ELR (cell line): ENCODE data around the gene MYBPC3.

Experiments used
- DNase-seq: peaks from one replicate; pipeline ENCODE4 v3.0.0-alpha.2; 2015; ENCODE audit warnings: low read depth

The MYBPC3 gene

DNA sequence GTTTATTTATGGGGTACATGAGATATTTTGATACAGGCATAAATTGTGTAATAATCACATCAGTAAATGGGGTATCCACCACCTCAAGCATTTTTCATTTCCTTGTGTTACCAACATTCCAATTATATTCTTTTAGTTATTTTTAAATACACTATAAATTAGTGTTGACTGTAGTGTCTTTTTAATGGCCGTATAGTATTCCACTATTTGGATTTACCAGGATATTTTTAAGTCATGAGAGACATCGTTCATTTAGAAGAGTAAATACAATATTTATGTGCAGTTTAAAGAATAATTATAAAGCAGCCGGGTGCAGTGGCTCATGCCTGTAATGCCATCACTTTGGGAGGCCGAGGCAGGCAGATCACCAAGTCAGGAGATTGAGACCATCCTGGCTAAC, 32.0 kb upstream of the MYBPC3 start:
- no peak for DNase-seq

DNA sequence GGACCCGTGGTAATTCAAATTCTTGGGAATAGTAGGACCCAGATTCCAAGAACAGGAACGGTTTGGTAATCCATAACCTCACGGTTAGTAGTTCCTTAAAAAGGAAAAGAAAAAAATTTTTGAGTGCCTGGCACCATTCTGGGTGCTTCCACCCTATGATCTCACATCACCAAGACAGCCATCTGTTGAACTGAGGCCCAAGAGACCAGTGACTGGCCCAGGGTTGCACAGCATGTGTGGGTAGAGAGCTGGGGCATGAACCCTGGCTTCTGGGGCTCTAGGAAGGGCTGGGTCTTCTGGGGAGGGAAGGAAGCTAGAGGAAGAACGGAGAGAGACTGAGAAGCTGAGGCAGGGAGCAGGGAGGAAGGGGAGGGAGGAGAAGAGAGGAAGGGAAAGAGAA, 30.6 kb upstream of the MYBPC3 start:
- DNase-seq: no peak

- no peak for DNase-seq
These were observed 27.6 kb upstream of the MYBPC3 start for GRCh38 chr11:47380078-47380477.

- no peak for DNase-seq
These were observed 26.8 kb upstream of the MYBPC3 start for GRCh38 chr11:47379317-47379716.

DNA sequence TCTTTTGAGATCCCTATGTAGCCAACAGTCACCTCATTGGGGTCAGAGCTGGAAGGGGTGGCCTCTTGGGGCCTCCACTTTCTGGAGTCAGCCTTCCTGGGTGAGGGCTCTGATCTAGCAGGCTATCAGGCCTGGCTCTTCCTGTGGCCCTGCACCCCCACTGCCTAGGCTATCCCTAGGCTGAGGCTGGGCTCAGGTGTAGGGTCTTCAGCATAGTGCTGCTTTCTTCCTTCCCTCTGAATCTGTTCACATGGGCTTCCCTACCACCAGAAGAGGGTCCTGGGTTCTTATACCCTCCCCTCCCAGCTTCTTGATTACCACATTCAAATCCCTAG, 26.3 kb upstream of the MYBPC3 start:
- DNase-seq: no peak

- no peak for DNase-seq
These were observed 25.7 kb upstream of the MYBPC3 start, which contains the start of gene SPI1 for GRCh38 chr11:47378010-47378835. SPI1 (minus strand) TSS chr11:47378547; CDS start chr11:47378353, 194 bp downstream.

GRCh38 chr11:47377571-47378009, 25.1 kb upstream of the MYBPC3 start:
- DNase-seq: no peak

GRCh38 chr11:47376525-47377371, 24.2 kb upstream of the MYBPC3 start:
- no peak for DNase-seq

GRCh38 chr11:47376107-47376524, 23.6 kb upstream of the MYBPC3 start:
- DNase-seq: no peak

- DNase-seq: no peak
These were observed 23.1 kb upstream of the MYBPC3 start for GRCh38 chr11:47375546-47376085.

GRCh38 chr11:47375020-47375419, 22.5 kb upstream of the MYBPC3 start:
- no peak for DNase-seq

- DNase-seq: no peak
These were observed 22.2 kb upstream of the MYBPC3 start for GRCh38 chr11:47374720-47375019.

DNA sequence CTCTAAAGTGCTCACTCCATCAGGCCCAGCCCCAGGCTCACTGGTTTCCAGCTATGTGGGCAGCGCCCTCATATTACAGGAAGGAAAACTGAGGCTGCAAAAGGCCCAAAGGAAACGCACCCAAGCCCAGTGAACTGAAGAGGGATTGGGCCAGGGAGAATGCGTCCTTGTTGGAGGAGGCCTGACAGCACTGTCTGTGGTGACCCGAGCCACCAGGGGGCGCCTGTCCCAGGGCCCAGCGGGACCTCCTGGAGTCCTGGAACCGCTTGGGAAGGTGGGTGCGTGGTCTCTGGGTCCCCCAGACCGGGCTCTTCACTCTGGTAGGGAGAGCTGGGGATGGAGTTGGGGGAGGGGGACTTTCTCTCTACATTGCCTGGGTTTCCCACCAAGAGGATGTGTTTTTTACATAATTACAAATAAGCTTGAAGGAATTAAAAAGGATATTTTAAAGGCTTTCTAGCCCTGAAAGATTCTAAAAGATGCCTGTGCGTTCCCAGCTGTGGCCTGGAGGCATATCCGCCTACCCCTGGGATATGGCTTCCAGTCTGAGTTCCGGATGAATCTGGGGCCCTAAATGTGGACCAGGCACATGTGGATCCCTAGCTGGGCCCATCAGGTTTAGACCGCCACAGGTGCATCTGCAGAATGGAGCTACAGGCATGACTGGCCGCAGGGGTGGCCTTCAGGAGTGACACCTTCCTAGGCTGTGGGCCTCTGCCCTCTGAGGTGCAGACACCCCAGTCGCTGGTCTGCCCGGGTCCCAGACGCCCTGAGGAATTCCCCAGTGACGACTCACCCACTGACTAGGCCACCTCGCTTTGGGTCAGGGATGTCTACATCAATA, 21.6 kb upstream of the MYBPC3 start:
- peak; percentile 80 for DNase-seq

DNA sequence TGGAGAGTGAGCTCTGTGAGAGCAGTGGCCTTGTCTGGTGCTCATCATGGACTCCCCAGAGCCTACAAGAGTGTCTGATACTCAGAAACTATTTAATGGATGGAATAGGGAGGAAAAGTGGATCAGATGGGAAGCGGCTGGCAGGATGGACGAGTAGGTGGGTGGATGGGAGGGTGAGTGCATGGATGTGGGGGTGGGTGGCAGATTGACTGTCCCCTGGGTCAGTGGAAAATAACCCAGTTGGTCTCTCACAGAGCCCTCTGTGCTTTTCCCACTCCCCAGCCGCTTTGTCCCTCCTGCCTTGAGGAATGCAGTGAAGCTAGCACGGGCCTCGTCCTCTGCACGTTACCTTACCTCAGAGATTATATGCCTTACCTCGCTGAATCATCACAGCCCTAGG, 19.9 kb upstream of the MYBPC3 start:
- no peak for DNase-seq

- DNase-seq: no peak
These were observed 17.2 kb upstream of the MYBPC3 start for GRCh38 chr11:47369676-47370075.

DNA sequence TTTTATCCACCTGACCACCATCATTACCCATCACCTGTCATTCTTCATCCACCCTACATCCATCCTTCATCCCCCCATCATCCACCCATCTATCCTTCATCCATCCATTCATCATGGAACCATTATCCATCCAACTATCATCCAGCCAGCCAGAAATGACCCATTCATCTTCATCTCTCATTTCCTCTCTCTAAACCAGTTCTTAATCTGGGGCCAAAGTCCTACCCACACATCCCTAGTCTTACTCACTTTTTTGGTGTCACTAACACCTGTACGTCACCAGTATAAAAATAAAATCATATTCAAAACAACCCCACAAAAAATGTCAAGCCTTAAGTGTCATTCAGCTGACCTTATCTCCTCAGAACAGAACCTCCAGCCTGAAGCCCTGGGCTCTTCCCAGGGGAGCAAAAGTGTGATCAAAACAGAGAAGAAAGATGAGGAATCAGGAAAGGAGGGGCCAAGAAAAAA, 13.6 kb upstream of the MYBPC3 start:
- no peak for DNase-seq

DNA sequence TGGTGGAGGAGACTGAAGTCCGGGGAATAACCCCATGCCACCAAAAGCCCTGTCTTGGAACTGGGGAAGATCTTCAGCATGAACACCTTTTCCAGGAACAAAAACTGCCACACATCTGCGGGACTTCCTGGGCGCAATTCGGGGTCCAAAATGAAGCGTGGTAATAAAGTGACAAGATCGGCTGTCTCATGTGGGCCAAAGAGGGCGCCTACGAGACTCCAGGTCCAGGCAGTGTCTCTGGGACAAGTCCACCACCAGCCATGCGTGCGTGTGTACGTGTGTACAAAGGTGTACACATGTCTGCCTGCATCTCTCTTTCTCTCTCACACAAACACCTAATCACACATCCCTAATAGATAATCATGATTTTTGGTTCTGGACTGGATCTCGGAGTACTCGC, 8.9 kb upstream of the MYBPC3 start:
- no peak for DNase-seq

- DNase-seq: no peak
These were observed 7.8 kb upstream of the MYBPC3 start for GRCh38 chr11:47360341-47360740.

GRCh38 chr11:47359586-47359985, 7.1 kb upstream of the MYBPC3 start:
- no peak for DNase-seq

DNA sequence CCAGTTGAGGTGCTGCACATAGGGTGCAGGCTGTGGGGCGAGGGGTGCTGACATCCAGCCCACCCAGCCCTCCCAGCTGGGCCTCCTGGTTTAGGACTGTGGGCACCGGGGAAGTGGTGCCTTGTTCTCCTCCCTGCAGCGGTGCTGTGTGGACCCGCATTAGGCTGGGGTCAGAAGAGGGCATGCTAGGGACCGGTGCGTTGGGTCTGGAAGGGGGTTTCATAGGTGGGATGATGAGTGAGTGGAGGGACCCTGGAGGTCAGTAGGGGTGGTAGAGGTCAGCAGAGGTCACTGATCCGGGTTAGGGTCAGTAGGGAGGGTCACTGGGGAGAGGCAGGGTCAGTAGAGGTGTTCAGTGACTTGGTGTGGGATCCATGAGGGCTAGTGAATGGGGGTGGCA, 6.7 kb upstream of the MYBPC3 start:
- DNase-seq: no peak

DNA sequence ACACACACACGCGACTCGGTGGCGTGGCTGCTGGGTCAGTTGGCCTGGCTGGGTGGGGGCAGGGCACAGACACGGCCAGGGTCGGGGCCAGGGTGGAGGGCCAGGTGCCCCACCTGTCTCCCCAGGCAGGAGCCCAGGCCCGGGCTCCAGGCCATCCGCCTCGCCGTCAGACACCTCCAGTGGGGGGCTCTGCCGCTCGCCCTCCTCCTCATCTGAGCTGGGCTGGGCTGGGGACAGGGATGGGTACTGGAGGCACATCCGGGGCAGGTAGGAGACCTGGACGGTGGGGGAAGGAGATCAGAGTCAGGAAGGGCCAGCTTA, 6.2 kb upstream of the MYBPC3 start:
- no peak for DNase-seq

DNA sequence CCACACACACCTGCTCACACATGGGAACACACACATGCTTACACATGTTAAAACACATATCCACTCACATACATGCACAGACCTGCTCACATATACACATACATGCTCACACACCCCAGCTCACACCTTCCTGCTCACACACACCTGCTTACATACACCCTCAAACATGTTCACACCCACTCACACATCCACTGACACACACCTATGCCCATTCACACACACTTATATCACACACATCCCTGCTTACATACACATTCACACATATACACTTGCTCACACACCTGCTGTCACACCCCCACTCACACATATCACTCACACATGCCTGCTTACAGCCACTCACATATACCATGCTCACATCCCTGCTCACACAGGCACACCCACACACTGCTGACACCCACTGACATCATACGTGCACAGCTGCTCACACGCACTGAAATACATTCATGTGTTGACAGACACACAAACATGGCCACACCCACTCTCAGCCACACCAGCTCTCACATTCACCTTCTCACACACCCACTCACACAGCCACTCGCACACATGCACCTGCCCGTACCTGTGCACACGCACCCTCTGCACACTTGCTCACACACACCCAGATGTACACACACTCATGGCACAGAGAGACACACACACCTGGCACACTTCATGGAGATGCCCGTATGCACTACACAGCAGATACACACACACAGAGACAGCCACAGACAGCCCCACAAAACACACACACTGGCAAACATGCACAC, 5.7 kb upstream of the MYBPC3 start:
- no peak for DNase-seq
